ENCODE measurements around the gene AJAP1.

DNA sequence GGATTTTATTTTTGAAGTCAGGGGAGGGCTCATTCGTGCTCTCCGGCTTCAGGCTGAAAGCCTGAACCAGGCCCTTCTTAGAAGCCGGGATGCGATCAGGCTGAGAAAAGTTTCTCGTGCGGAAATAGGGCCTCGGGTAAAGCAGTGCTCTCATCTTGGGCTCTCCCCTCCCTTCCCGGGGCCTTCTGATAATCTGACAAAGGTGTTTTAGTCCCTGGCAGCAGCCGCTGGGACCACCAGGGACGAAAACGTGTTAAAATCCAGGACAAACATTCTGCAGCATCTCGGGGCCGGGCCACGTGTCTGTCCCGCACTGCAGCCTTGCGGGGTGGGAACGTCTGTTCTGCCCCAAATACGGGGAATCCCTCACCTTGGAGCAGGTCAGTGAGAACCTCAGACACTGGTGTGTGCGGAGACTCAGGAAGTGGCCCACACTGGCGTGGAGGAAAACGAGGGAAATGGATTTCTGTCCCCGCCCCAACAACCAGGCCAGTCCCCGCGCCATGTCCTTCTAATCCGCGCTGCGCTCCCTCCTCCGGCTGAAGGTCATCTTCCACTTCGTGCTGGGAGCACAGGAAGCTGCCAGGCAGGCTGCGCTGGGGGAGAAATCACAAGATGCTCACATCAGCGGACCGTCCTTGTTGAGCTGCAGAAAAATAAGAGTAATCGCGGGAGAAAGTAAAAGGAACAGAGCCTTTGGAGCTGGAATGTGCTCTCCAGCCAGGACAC, 16.6 kb upstream of the AJAP1 start:
- TF ChIP-seq, protein P1, sequence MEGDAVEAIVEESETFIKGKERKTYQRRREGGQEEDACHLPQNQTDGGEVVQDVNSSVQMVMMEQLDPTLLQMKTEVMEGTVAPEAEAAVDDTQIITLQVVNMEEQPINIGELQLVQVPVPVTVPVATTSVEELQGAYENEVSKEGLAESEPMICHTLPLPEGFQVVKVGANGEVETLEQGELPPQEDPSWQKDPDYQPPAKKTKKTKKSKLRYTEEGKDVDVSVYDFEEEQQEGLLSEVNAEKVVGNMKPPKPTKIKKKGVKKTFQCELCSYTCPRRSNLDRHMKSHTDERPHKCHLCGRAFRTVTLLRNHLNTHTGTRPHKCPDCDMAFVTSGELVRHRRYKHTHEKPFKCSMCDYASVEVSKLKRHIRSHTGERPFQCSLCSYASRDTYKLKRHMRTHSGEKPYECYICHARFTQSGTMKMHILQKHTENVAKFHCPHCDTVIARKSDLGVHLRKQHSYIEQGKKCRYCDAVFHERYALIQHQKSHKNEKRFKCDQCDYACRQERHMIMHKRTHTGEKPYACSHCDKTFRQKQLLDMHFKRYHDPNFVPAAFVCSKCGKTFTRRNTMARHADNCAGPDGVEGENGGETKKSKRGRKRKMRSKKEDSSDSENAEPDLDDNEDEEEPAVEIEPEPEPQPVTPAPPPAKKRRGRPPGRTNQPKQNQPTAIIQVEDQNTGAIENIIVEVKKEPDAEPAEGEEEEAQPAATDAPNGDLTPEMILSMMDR (IDR thresholded peaks at IDR 0.05): no peak
- TF ChIP-seq TAF1 (IDR thresholded peaks at IDR 0.05; ENCODE audit: borderline replicate concordance, low read depth, low read length): no peak
- TF ChIP-seq FOXM1 (IDR thresholded peaks at IDR 0.05; ENCODE audit: low read depth): no peak
- TF ChIP-seq FOSL2 (IDR thresholded peaks at IDR 0.05; ENCODE audit: borderline replicate concordance, low read depth): no peak
- no peak for TF ChIP-seq YY1 (IDR thresholded peaks at IDR 0.05; ENCODE audit: low read depth)
- TF ChIP-seq RAD21 (IDR thresholded peaks at IDR 0.05; ENCODE audit: low read length): no peak
- TF ChIP-seq TCF12 (IDR thresholded peaks at IDR 0.05): no peak
- no peak for TF ChIP-seq SMC3 (IDR thresholded peaks at IDR 0.05; ENCODE audit: low read depth, low read length)
- no peak for TF ChIP-seq RCOR1 (IDR thresholded peaks at IDR 0.05; ENCODE audit: low read length)
- TF ChIP-seq EZH2phosphoT487 (IDR thresholded peaks at IDR 0.05; ENCODE audit: borderline replicate concordance, low read depth): no peak
- no peak for TF ChIP-seq CHD2 (IDR thresholded peaks at IDR 0.05; ENCODE audit: low read length, partially characterized antibody)
- no peak for TF ChIP-seq USF1 (IDR thresholded peaks at IDR 0.05; ENCODE audit: borderline replicate concordance, low read depth)
- no peak for TF ChIP-seq ELF1 (IDR thresholded peaks at IDR 0.05)
- TF ChIP-seq, protein P2, sequence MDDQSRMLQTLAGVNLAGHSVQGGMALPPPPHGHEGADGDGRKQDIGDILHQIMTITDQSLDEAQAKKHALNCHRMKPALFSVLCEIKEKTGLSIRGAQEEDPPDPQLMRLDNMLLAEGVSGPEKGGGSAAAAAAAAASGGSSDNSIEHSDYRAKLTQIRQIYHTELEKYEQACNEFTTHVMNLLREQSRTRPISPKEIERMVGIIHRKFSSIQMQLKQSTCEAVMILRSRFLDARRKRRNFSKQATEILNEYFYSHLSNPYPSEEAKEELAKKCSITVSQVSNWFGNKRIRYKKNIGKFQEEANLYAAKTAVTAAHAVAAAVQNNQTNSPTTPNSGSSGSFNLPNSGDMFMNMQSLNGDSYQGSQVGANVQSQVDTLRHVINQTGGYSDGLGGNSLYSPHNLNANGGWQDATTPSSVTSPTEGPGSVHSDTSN (IDR thresholded peaks at IDR 0.05): no peak

Data from SK-N-SH (cell line).